PC-9 (cell line): ENCODE data around the gene BCAS3.

ENCODE experiments used
- CTCF ChIP-seq: fragments of 200-600 bp; sonication (generic); conservative IDR thresholded peaks from 2 replicates; pipeline ENCODE4 v1.6.1; 2017; ENCODE audit warnings: mixed run types, antibody characterized with exemption, mild to moderate bottlenecking, moderate library complexity
- EZH2 ChIP-seq: fragments of 200-600 bp; sonication (generic); IDR thresholded peaks from 2 replicates; pipeline ENCODE4 v1.8.0; 2017; ENCODE audit warnings: antibody characterized with exemption, low read depth

- TF ChIP-seq CTCF (no peak), EZH2 (no peak)
Measured at GRCh38 chr17:60941571-60941970, 263.9 kb downstream of the BCAS3 start.
